ENCODE results near the gene TRIM47.
A peak's percentile ranks its signal among the peaks of the same experiment; 100 is the strongest.

DNA sequence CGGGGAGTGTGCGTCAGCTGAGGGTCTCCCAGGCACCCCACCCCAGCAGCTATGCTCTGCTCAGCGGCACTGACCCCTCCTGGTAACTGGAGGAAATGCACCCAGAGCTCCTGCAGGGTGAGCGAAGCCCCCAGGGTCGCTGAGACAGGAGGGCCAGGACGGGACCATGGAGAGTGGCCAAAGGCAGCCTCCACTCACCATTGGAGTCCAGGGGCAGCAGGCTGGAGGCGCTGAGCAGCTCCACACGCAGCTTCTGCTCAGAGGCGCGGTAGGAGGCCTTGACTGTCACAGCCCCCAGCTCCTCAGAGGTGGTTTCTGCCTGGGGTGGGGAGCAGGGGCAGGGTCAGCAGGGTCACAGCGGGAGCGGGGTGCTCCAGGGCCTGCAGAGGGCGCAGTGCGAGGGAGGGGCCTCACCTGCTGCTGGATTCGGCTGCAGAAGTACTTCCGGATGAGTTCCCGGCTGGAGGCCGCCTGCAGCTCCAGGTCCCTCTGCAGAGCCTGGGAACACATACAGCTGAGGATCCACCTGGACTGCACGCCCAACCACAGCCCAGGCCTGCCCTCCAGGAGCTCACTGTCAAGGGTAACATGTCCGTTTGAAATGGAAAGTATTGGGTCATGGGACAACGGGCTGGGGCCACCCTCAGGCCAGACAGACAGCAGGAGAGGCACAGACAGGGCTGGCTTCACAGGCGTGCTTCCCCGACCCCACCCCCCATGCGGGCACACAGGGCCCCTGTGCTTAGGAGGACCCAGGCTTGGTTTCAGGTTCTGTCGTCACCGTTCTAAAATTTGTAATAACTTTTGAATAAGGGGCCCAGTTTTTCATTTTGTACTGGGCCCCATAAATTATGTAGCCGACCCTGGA is 48.0 kb downstream of the TRIM47 start:
- TF ChIP-seq, protein P1, sequence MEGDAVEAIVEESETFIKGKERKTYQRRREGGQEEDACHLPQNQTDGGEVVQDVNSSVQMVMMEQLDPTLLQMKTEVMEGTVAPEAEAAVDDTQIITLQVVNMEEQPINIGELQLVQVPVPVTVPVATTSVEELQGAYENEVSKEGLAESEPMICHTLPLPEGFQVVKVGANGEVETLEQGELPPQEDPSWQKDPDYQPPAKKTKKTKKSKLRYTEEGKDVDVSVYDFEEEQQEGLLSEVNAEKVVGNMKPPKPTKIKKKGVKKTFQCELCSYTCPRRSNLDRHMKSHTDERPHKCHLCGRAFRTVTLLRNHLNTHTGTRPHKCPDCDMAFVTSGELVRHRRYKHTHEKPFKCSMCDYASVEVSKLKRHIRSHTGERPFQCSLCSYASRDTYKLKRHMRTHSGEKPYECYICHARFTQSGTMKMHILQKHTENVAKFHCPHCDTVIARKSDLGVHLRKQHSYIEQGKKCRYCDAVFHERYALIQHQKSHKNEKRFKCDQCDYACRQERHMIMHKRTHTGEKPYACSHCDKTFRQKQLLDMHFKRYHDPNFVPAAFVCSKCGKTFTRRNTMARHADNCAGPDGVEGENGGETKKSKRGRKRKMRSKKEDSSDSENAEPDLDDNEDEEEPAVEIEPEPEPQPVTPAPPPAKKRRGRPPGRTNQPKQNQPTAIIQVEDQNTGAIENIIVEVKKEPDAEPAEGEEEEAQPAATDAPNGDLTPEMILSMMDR (IDR thresholded peaks at IDR 0.05), result peak; percentile 4 to 38 (median 25)
- no peak for TF ChIP-seq POLR2A (IDR thresholded peaks at IDR 0.05)
- TF ChIP-seq EP300 (IDR thresholded peaks at IDR 0.05), result no peak

All from tibial nerve (tissue), 4 donors.